Glutamatergic neuron (in vitro differentiated cells): Measurements from ENCODE around the gene TRPV5. TPM values are rescaled to one million over a fixed set of nuclear protein-coding genes. Genes with fewer than 3 reads are reported as not detected.

Source experiments
- DNase-seq: peaks from one replicate; pipeline ENCODE4 v3.0.0; 2022
- H3K27ac Mint-ChIP-seq: one replicate; pipeline ENCODE4 v1.8.0; 2020; ENCODE audit warnings: mild to moderate bottlenecking, mixed read lengths, inconsistent platforms; ENCODE audit not compliant: unreplicated experiment
- H3K27me3 Mint-ChIP-seq: one replicate; pipeline ENCODE4 v1.8.0; 2020; ENCODE audit warnings: mild to moderate bottlenecking, moderate library complexity, mixed read lengths, inconsistent platforms; ENCODE audit not compliant: unreplicated experiment
- H3K36me3 Mint-ChIP-seq: one replicate; pipeline ENCODE4 v1.8.0; 2020; ENCODE audit warnings: mild to moderate bottlenecking, mixed read lengths, inconsistent platforms; ENCODE audit not compliant: unreplicated experiment
- H3K4me1 Mint-ChIP-seq: one replicate; pipeline ENCODE4 v1.8.0; 2020; ENCODE audit warnings: mild to moderate bottlenecking, low read depth, mixed read lengths, inconsistent platforms; ENCODE audit not compliant: unreplicated experiment
- H3K4me3 Mint-ChIP-seq: one replicate; pipeline ENCODE4 v1.8.0; 2020; ENCODE audit warnings: mild to moderate bottlenecking, mixed read lengths, inconsistent platforms; ENCODE audit not compliant: unreplicated experiment
- H3K9me3 Mint-ChIP-seq: one replicate; pipeline ENCODE4 v1.8.0; 2020; ENCODE audit warnings: mild to moderate bottlenecking, moderate library complexity, mixed read lengths, inconsistent platforms; ENCODE audit not compliant: unreplicated experiment
- total RNA-seq: library from RNA; stranded (reverse); fragmentation: NEBNext Ultra II Directional; extraction: Animal tissue kit (Norgen Biotek cat#: 25700); gene quantifications from one replicate; pipeline ENCODE4 v1.2.1, GENCODE V29; 2021; ENCODE audit not compliant: unreplicated experiment
- TF ChIP-seq, protein P1 (sequence below): fragments of 200-600 bp; sonication (generic); IDR thresholded peaks from one replicate; pipeline ENCODE4 v1.5.0; 2021; ENCODE audit not compliant: partially characterized antibody, unreplicated experiment

Gene TRPV5
- total RNA-seq, 1 donor from 2014 or later: 0.15 TPM

DNA sequence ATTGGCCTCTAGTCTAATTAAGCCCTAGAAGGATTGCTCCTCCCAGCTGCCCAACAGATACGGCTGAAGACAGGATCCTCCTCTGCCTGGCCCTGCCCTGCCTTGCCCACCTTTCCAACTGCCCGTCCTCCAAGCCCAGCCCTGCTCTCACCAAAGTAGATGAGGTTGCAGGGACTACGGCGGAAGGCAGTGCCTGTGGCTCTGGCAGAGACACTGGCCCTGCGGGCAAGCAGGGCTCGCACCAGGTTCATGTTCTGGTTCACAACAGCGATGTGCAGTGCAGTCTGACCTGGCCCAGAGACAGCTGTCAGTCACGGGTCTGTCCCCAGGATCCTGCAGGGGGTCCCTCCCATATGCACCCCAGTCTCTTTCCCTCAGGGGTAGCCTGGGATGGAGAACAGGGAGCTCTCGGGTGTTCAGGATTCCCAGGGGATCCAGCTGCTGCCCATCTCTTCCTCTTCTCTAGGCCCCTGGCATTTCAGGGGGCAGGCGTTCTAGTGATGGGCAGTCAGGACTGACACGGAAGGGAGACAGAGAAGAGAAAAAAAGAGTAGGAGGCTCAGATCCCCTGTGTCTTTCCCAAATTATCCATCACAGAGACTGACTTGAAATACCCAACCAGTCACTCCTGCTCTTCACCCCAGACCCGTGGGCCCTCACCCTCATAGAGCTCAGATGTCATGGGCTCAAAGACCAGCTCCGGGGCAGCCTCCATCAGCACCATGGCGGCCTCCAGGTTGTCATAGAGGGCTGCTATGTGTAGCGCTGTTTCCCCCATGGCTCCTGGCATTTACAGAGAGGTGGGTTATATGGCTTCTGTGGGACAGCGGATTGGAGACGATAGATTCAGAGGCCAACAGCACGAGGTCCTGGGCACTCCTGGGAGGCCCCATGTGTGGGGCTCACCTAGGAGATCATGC is 56.3 kb downstream of the TRPV5 start:
- H3K27ac Mint-ChIP-seq: no peak overlapping the region
- H3K4me3 Mint-ChIP-seq: no peak overlapping the region
- TF ChIP-seq, protein P1, sequence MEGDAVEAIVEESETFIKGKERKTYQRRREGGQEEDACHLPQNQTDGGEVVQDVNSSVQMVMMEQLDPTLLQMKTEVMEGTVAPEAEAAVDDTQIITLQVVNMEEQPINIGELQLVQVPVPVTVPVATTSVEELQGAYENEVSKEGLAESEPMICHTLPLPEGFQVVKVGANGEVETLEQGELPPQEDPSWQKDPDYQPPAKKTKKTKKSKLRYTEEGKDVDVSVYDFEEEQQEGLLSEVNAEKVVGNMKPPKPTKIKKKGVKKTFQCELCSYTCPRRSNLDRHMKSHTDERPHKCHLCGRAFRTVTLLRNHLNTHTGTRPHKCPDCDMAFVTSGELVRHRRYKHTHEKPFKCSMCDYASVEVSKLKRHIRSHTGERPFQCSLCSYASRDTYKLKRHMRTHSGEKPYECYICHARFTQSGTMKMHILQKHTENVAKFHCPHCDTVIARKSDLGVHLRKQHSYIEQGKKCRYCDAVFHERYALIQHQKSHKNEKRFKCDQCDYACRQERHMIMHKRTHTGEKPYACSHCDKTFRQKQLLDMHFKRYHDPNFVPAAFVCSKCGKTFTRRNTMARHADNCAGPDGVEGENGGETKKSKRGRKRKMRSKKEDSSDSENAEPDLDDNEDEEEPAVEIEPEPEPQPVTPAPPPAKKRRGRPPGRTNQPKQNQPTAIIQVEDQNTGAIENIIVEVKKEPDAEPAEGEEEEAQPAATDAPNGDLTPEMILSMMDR: no peak
- H3K27me3 Mint-ChIP-seq: peaks cover 1% of the 10 kb centered on the region
- H3K9me3 Mint-ChIP-seq: peaks cover 6% of the 10 kb centered on the region
- DNase-seq: no peak
- H3K4me1 Mint-ChIP-seq: no peaks in the 10 kb centered on the region
- H3K36me3 Mint-ChIP-seq: peaks cover 19% of the 10 kb centered on the region

DNA sequence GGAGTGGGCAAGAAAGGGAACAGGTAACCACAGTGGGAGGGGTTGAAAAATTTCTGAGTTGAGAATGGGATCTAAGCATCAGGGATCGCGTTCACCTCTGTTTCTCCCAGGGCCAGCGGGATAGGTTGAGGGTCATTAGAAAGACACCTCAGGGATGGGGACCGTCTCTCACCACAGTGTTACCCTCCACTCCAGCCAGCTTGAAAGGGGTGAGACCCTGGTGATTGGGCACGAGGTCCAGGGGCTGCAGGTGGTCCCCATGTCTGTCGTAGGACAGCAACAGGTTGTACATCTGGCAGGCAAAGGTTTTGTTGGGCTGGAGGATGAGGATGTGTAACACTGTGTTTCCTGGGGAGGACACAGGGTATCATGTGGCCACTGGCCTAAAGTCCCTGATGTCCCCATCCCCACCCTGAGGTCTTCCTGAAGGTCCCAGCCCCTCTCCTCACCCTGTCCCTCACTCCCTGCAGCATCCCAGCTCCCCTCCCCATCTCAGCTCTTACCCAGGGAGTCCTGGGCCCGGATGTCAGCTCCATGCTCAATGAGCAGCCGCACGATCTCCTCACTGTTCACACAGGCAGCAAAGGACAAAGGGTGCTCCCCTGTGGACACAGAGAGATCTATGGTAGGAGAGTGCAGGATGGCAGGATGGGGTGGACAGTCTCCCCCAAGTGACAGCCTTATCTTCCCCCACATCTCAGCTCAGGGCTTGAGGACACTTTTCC is 57.1 kb downstream of the TRPV5 start:
- peaks cover 19% of the 10 kb centered on the region for H3K36me3 Mint-ChIP-seq
- peaks cover 6% of the 10 kb centered on the region for H3K9me3 Mint-ChIP-seq
- no peak for DNase-seq
- H3K4me3 Mint-ChIP-seq: no peak overlapping the region
- H3K27me3 Mint-ChIP-seq: peaks cover 1% of the 10 kb centered on the region
- TF ChIP-seq, protein P1: no peak
- H3K4me1 Mint-ChIP-seq: no peaks in the 10 kb centered on the region
- H3K27ac Mint-ChIP-seq: no peak overlapping the region

DNA sequence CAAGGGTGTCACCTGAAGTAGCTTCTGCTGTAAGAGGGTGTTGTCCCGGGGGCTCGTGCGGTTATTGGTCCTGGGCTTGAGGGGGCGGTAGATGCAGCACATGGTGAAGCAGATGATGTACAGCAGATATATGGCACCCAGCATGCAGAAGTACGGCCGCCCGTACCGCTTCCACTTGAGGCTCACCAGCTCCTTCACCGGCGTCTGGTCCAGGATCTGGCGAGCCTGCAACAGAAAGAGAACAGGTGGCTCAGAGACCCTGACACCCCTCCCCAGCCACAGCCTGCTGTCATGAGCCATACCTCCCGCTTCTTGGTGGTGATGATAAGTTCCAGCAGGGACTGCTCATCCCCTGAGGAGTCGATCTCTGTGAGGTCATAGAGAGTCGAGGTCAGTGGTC is 58.1 kb downstream of the TRPV5 start:
- TF ChIP-seq, protein P1: no peak
- Mint-ChIP-seq H3K9me3 (peaks cover 6% of the 10 kb centered on the region), H3K27ac (no peak overlapping the region), H3K4me3 (no peak overlapping the region), H3K27me3 (peaks cover 1% of the 10 kb centered on the region), H3K36me3 (peaks cover 19% of the 10 kb centered on the region), H3K4me1 (no peaks in the 10 kb centered on the region)
- no peak for DNase-seq

DNA sequence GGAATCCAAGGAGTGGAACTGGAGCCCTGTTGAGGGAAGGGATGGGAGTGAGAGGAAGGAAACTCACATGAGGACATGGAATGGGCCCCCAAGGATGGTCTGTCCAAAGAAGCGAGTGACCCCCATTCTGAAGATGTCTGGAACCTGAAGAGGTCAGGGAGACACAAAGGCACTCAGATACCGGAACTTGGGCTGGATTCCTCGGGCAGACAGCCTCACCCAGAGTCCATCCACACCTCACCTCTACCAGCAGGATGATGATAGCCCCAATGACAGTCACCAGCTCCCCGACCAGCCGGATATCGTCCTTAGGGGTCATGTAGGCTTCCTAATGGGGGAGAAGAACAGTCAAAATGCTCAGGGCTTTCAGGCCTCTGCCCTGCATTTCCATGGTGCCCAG is 58.7 kb downstream of the TRPV5 start:
- Mint-ChIP-seq H3K27me3 (peaks cover 1% of the 10 kb centered on the region), H3K4me3 (no peak overlapping the region), H3K36me3 (peaks cover 19% of the 10 kb centered on the region), H3K4me1 (no peaks in the 10 kb centered on the region), H3K9me3 (peaks cover 6% of the 10 kb centered on the region), H3K27ac (no peak overlapping the region)
- TF ChIP-seq, protein P1: no peak
- no peak for DNase-seq
